HFFc6 (cell line): ENCODE measurements around the gene PTPRM. TPM values are rescaled to one million over a fixed set of nuclear protein-coding genes. Genes with fewer than 3 reads are reported as not detected.

Experiments used
- DNase-seq: peaks from one replicate; pipeline ENCODE4 v3.0.0-alpha.2; 2018
- H3K27ac Mint-ChIP-seq: 2 replicates; pipeline ENCODE4 v1.8.0; 2020; ENCODE audit warnings: mild to moderate bottlenecking, mixed read lengths
- H3K27me3 Mint-ChIP-seq: 2 replicates; pipeline ENCODE4 v1.8.0; 2021; ENCODE audit warnings: mild to moderate bottlenecking, moderate library complexity, mixed read lengths; ENCODE audit not compliant: insufficient read depth
- H3K36me3 Mint-ChIP-seq: 2 replicates; pipeline ENCODE4 v1.8.0; 2021; ENCODE audit warnings: low read depth, mixed read lengths
- H3K4me1 Mint-ChIP-seq: 2 replicates; pipeline ENCODE4 v1.8.0; 2020; ENCODE audit warnings: low read depth, mixed read lengths
- H3K4me3 Mint-ChIP-seq: 2 replicates; pipeline ENCODE4 v1.8.0; 2020; ENCODE audit warnings: mild to moderate bottlenecking, moderate library complexity, mixed read lengths
- H3K9me3 Mint-ChIP-seq: 2 replicates; pipeline ENCODE4 v1.8.0; 2020; ENCODE audit warnings: mild to moderate bottlenecking, mixed read lengths
- CTCF ChIP-seq: fragments of 200-600 bp; sonication (generic); IDR thresholded peaks from 2 replicates; pipeline ENCODE4 v1.5.0; 2021; ENCODE audit warnings: antibody characterized with exemption, mild to moderate bottlenecking
- total RNA-seq, 6 experiments: library from RNA; stranded (reverse); fragmentation: NEBNext Ultra II Directional; extraction: Animal tissue kit (Norgen Biotek cat#: 25700); gene quantifications; 2 replicates in 1 of 6; 3 replicates in 5 of 6; pipeline ENCODE4 v1.2.3, GENCODE V29; 2021

PTPRM gene
- total RNA-seq, 6 experiments from 2014 or later = 39.4 to 49.8 (median 43.8) TPM

- no peak overlapping the region for H3K27ac Mint-ChIP-seq
- peaks cover 40% of the 10 kb centered on the region for H3K4me1 Mint-ChIP-seq
- TF ChIP-seq CTCF = no peak
- H3K4me3 Mint-ChIP-seq = no peak overlapping the region
- H3K9me3 Mint-ChIP-seq = no peaks in the 10 kb centered on the region
- DNase-seq = no peak
- H3K36me3 Mint-ChIP-seq = peaks cover 14% of the 10 kb centered on the region
- H3K27me3 Mint-ChIP-seq = peaks cover 6% of the 10 kb centered on the region
Observed at GRCh38 chr18:7940971-7941370, 373.9 kb downstream of the PTPRM start.

GRCh38 chr18:7941533-7941932, 374.4 kb downstream of the PTPRM start:
- Mint-ChIP-seq H3K4me1 (peaks cover 46% of the 10 kb centered on the region), H3K9me3 (no peaks in the 10 kb centered on the region), H3K36me3 (peaks cover 14% of the 10 kb centered on the region), H3K27me3 (peaks cover 6% of the 10 kb centered on the region), H3K4me3 (no peak overlapping the region), H3K27ac (no peak overlapping the region)
- no peak for DNase-seq
- no peak for TF ChIP-seq CTCF

- peak overlapping the region; percentile 86 for H3K4me3 Mint-ChIP-seq
- H3K36me3 Mint-ChIP-seq = peaks cover 14% of the 10 kb centered on the region
- DNase-seq = peak; percentile 95
- peaks cover 1% of the 10 kb centered on the region for H3K27me3 Mint-ChIP-seq
- H3K4me1 Mint-ChIP-seq = peaks cover 64% of the 10 kb centered on the region
- TF ChIP-seq CTCF = no peak
- peak overlapping the region; percentile 76 for H3K27ac Mint-ChIP-seq
- H3K9me3 Mint-ChIP-seq = no peaks in the 10 kb centered on the region
Observed at GRCh38 chr18:7945882-7946281, 378.8 kb downstream of the PTPRM start.

GRCh38 chr18:7946734-7947377, 379.7 kb downstream of the PTPRM start:
- peak overlapping the region; percentile 76 for H3K27ac Mint-ChIP-seq
- H3K4me1 Mint-ChIP-seq = peaks cover 70% of the 10 kb centered on the region

GRCh38 chr18:7950380-7951136, 383.4 kb downstream of the PTPRM start:
- Mint-ChIP-seq H3K9me3 (no peaks in the 10 kb centered on the region), H3K36me3 (peaks cover 3% of the 10 kb centered on the region; the same call in 1 of the 2 replicates), H3K4me1 (peaks cover 66% of the 10 kb centered on the region), H3K4me3 (peak overlapping the region; percentile 30; the same call in 1 of the 2 replicates), H3K27ac (peak overlapping the region; percentile 84), H3K27me3 (no peaks in the 10 kb centered on the region; the same call in 1 of the 2 replicates)
- peak; percentile 84 for DNase-seq
- TF ChIP-seq CTCF = peak; percentile 53

More at GRCh38 chr18:7946734-7947377, 379.7 kb downstream of the PTPRM start:
- no peak for TF ChIP-seq CTCF
- Mint-ChIP-seq H3K4me3 (peak overlapping the region; percentile 86), H3K36me3 (peaks cover 14% of the 10 kb centered on the region), H3K27me3 (peaks cover 1% of the 10 kb centered on the region), H3K9me3 (no peaks in the 10 kb centered on the region)
- DNase-seq = peak; percentile 78
